ENCODE data around the gene VWA3B.

Gene VWA3B

DNA sequence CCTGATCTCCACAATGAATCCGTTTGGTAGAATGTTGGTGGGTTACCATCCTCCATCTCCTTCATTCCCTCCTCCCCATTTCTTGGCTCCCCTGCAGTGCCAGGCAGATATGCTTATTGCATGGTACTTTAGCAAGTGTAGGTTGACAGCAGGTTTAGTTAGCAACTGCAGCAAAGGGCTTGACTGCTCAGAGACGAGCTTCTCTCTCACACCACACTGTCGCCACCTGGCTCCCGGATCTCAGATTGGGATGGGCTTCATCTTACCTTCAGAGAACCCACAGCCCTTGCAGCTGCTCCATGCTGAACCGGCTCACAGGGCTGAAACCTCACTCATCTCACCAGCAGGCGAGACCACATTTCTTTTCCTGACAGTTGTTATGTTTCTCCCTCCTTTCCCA, 88.8 kb downstream of the VWA3B start:
- DNase-seq, result no peak

DNA sequence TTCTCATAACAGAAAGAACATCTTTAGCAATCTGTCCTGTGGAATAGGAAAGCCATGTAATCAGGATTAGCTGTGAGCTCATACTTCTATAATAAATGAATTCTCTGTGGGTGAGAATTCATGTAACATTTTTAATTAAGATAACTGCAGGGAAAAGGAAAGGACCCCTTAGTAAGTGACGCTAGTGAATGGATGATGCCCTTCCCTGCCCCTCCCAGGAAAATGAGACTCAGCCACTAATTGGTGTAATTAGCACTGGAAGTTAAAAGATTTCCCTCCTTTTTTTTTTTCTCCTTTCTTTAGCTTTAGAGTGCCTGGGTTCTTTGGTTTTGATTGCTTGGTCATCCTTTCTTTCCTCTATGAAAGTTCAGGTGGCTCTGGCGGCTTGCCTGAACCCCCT, 90.3 kb downstream of the VWA3B start:
- DNase-seq, result no peak

DNA sequence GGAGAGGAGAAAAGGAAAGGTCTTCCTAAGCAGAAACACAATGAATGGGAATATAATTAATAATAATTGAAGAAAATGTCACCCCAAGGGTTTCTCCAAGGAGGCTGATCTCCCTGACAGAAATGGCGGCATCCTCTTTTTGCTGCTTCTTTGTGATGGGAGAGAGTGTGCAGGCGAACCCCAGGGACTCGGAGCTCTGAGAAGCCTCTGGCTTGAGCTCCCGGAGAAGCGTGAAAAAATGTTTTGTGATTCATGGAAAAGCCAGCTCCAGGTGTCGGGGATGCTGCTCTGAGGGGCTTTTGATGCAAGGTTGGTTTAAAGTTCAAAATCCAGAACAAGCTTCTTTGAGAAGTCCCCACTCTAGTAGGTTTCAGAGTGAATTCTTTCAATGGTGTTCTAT, 91.0 kb downstream of the VWA3B start:
- no peak for DNase-seq

DNA sequence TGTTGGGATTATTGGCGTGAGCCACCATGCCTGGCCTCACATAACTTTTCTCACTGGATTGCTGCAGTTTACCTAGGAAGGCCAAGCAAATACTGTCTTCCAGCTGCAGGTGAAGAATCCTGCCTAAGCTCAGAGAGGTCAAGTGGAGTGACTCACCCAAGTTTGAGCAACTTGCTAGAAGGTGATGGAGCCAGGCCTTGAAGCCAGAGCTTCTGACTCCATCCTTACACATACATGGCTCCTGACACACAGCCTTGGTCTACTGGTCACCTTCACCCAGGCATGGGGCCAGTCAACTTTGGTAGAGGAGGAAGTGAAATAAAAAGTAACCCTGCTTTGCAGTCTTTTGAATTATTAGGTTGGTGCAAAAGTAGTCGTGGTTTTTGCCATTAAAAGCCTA, 93.5 kb downstream of the VWA3B start:
- no peak for DNase-seq

DNA sequence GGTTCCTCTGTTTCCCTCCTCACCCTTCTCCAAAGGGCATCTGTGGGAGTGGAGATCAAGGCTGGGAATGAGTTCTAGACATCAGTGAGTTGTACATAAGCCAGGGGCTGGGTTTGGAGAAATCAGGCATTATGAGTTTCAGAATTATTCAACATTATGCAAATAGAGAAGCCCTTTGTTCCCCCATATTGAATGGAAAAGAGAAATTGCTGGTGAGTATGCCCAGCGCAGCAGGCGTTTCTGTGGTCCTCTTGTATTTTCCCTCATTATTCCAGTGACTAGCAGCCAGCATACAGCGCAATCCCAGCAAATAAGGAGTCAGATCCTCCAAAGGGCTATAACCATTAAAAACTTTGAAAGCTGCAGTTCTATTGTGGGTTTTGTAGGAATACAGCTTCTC, 94.4 kb downstream of the VWA3B start:
- DNase-seq, result no peak

DNA sequence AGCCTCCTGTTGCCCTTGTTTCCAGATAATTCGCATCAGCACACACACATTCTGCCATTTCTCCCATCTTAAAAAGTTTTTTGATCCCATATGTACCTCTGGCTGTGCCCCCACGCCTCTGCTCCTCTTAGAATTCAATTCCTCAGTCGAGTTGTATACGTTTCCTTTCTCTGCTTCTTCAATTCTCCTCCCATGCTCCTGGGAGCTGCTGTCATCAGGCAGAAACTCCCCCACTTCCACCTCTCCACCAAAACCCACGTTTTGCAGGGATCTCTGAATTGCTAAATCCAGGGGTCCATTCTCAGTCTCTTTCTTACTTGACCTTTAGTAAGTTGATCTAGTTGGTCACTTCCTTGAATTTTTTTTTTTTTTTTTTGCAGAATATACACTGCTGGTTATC, 98.8 kb downstream of the VWA3B start:
- no peak for DNase-seq

DNA sequence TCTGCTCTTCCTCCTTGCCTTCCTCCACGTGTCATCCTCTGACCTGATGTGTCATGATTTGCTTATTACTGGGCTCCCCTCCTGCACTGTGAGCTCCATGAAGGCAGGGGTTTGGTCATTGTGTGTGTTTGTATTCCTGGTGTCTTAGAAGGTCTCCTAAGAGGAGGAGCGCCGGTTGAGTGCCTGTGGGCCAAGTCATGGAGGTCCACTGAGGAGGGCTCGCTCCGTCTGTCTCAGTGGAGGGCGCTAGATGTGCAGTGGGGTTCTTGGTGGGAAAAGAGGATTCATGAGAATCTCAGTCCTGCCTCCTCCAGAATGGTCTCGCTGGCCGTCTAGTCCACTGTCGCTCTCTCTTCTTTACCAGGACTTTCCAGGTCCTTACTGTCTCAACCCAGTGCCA, 100.2 kb downstream of the VWA3B start:
- no peak for DNase-seq

DNA sequence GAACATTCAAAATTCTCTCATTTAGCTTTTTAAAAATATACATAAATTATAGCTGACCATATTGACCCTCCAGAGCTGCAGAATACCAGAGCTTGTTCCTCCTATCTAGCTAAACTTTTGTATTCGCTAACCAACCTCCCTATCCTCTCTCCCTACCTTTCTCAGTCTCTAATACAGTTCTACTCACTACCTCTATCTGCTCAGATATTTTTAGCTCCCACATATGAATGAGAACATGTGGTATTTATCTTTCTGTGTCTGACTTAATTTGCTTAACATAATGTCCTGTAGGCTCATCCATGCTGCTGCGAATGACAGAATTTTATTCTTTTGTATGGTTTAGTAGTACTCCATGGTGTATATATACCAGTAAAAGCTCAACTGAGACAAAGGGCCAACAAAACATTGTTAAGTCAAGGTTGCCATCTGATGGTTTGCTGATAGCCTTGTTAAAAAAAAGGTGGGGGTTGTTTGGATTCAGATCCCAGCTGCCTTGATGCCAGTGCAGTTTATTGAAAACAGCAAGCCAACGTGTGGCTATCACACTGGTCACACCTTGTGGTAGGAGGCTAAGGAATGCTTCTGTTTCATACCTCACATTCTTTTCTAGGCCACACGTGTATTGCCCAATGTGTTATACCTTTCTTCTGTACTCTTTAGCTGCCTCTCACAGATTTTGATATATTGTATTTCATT, 101.5 kb downstream of the VWA3B start:
- DNase-seq, result no peak

DNA sequence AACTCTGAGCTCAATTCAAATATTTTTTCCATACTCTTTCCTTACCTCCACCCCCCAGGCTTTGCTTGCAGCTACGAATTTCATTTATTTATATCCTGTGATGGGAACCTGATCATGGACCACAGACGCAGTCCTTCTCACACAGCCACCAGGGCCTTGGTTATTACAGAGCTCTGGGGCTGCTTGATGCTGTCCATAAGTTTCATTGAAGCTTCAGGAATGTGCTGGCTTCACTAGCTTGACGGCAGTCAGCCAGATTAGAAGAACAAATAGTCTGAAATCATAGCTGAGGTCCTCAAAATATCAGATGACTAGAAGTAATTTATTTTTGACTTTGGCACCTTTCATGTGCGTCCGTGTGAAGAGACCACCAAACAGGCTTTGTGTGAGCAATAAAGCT, 104.9 kb downstream of the VWA3B start:
- no peak for DNase-seq

DNA sequence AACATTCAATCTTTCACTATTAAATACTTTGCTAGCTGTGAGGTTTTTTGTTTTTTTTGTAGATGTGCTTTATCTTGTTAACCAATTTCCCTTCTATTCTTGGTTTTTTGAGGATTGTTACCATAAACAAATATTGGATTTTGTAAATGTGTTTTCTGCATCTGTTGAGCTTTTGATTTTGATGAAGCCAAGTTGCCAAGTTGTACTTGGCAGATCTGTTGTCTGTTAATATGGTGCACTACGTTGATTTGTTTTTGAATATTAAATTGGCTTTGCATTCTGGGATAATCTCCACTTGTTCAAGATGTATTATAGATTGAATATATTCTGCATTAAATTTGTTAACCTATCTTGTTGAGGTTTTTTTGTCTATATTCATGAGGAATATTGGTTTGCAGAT, 114.6 kb downstream of the VWA3B start:
- DNase-seq, result no peak

DNA sequence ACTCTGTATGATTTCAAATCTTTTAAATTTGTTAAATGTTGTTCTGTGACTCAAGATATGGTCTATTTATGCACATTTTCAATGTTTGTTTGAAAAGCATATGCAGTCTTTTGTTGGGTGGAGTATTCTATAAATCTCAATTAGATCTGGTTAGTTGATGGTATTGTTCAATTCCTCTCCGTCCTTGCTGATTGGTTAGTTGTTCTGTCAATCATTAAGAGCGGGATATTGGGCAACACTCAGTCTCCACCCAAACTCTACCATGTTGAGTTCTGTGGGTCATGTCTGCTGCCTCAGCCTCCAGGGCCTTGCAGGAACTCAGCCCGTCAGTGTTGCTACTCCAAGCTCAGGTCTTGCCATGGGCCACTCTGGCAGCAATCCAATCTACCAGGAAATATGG, 118.9 kb downstream of the VWA3B start:
- DNase-seq, result no peak

DNA sequence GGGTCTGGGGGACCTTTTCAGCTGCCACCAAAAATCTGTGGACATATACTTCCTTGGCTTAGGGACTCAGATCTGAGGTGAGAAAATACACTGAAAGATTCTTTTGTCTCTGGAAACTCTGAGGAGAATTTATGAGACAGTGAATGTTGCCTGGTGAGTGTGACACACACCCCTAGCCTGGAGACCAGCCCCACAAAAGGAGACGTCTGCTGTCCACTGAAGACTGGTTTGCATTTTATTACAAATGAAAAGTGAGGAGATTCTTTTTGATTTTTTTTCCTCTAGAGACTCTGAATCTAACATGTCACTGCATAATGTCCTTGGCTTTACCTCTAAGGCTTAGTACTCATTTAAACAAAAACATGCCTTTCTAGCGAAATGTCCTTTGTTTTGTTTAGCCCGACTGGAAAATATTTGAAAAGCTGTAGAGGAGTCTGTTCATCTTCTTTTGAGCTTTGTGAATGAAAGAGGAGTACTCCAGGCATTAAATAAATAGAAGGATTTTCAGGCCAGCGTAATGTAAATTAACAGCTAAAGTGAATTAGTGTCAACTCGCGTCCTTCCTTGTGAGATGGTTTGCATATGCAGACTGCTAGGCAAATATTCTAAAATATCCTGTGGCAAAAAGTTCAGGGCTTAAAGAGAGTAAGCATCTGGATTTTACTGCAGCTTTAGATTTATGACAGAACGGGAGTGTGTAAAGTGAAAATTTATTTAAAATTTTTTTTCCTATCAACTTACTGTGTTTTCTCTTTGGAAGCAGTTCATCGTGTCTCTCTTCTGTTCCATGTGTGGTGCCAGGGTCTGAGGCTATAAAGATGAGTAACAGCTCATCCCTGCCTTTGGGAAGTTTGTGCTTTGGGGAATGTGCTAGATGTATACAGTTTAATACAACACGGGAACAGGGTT, 125.4 kb downstream of the VWA3B start:
- no peak for DNase-seq

DNA sequence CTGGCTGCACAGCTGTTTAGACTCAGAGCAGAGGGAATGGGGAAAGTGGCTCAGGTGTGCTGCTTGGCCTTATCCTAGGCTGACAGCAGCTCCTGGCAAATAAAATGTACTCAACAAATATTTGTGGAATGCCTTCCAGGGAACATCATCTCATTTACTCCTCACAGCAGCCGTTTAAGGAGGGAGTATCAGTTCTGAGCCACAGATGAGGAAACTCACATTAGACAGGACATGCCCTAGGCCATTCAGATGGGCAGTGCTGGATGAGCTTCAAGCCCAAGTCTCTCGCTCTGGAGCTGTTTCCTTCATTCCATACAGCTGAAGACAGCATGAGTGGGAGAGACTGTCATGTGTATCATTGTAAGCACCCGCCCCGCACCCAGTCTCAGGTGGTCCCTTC, 129.6 kb downstream of the VWA3B start:
- DNase-seq, result no peak

DNA sequence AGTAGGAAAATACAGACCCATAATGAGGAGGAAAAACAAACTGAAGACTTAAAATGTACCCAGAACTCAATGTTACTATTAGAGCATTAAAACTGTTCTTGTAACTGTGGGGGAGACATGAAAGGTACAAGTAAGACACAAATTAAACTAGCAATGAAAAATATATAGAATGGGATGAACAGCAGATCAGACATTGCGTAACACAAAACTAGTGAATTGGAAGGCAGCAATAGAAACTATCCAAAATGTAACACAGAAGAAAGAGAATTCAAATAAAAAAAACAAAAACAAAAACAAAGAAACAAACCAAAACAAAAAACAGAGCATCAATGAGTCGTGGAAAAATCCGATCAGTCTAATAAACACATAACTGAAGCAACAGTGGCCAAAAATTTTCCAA, 132.2 kb downstream of the VWA3B start:
- no peak for DNase-seq

DNA sequence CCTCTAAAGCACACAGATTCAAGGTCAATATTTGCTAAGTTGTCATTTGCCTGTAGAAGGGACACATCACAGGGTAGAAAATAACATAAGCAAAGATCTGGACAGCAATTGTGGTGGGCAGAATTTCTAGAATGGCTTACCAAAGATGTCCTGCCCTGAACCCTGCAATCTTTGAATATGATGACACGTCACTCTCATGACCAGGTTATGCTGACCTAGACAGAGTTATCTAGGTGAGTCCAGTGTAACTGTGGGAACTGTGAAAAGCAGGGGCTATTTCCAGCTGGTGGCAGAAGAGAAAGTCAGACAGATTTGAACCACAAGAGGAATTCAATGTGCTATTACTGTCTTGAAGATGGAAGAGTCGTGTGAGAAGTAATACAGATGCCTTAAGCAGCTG, 147.0 kb downstream of the VWA3B start:
- DNase-seq, result no peak

DNA sequence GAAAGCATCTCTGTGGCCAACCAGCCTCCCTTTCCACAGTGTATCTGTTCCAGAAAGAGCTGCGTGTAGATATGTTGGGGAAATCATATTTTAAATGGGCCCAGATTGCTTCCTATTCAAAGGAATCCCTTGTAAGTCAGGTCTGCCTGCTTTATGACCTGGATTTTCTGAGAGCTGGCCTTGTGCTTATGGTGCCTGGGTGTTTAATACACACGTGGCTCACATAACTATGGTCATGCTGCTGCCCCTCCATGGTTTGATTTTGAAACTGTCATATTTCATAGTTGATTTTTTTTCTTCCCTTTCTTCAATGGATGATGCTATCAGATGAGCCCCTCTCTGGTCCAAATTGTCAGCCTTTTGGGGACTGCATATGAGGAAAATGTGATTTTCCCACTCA, 147.8 kb downstream of the VWA3B start:
- DNase-seq, result no peak

DNA sequence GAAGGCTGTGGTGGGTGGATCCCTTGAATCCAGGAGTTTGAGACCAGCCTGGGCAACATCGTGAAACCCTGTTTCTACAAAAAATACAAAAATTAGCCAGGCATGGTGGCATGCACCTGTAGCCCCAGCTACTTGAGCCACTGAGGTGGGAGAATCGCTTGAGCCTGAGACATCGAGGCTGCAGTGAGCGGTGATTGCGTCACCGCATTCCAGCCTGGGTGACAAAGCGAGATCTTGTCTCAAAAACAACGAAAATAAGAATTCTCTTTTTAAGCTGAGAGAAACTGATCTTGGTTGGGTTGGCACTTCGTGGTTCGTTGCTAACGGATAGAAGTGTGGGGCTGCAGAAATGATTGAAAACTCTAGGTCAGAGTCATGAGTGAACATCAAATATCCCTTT, 150.0 kb downstream of the VWA3B start:
- no peak for DNase-seq

DNA sequence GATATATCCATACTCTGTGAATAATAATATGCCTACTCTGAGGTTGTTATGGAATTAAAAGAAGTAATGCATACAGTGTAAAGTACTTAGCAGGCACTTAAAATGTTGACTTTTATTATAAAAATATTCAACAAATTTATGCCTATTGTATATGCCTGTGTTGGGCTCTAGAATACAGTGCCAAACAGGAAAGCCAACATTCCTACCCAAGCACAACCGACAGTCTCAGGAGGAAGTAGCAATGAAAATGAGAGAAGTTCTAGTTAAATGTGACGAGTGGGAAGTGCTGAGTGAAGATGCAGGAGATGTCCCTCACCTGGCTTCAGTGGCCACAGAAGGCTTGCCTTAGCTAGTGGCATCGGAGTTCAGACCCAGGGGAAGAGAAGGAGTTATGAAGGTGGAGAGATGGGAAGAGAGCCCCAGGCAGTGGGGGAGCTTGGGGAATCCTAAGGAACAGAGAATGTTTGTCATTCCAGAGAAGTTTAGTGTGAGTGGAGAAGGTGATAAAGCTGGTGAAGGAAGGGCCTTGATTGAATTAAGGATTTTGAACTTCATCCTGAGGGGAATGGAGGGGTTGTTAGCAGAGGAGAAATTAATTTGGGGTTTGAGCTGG, 153.9 kb downstream of the VWA3B start:
- no peak for DNase-seq

DNA sequence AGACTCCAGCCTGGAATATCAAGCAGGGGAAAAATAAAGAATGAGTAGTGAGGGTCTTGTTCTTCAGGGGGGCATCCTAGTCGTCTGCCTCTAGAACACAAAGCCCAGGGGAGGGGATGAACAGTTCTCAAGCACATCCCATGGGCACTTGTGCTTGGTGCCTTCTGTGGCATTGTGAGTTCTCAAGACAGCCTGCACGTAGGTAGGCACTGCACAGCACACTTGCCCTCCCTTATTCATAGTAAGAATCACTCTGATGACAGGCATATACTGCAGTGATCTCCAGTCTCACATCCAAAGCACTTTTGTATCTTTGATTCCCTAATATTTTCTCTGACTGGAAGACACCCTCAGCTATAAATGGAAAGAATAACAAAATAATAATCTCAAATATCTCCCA, 154.6 kb downstream of the VWA3B start:
- DNase-seq, result no peak

DNA sequence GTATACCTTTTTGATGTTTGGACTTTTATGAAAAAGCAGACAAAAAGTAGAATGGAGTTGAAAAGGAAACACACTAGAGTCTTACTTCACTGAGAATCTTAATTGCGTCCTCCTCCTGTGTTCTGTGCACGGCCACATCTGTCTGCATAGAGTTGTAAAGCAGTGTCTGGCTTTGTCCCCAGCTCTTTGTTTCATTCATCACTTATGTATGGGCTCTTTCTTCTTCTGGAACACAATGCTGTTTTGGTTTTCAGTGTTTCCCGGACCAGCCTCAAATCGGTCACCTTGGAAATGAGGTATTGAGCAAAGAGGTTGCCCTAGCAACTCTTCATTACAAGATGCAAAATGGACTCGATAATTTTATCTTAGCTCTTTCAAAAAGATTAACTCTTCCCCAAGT, 155.0 kb downstream of the VWA3B start:
- no peak for DNase-seq

DNA sequence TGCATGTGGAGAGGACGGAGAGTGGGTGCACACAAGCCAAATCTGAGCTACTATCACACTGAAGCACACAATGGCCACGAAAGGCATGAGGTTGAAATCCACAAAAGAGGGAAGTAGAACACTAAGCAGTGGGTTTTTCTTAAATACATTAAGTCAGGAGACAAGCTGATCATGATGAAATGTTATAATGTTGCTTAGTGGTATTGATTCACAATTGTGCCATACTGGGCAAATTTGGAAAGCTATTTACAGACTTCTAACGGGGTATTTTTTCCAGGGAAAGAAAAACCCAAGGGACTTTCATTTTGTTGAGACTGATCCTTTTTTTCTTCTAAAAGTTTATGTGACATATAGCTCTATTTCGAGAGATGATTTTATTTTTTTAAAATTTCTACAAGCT, 158.5 kb downstream of the VWA3B start:
- DNase-seq, result no peak

DNA sequence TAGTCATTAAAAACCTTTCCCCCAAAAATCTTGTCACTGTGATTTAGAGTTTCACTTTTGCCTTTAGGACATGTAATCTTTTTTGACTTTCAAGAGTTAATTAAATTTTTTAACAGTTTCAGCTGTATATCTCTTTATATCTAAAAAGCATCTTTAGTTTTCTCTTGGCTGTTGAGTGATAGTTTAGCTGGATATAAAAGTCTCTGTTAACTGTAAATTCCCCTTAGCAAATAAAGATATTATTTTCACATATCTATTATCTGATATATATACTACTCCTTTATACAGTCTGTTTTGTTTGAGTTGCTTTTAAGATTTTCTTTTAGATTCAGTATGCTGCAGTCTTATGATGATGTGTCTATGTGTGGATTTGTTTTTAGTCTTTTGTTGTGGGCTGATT, 160.4 kb downstream of the VWA3B start:
- DNase-seq, result no peak

DNA sequence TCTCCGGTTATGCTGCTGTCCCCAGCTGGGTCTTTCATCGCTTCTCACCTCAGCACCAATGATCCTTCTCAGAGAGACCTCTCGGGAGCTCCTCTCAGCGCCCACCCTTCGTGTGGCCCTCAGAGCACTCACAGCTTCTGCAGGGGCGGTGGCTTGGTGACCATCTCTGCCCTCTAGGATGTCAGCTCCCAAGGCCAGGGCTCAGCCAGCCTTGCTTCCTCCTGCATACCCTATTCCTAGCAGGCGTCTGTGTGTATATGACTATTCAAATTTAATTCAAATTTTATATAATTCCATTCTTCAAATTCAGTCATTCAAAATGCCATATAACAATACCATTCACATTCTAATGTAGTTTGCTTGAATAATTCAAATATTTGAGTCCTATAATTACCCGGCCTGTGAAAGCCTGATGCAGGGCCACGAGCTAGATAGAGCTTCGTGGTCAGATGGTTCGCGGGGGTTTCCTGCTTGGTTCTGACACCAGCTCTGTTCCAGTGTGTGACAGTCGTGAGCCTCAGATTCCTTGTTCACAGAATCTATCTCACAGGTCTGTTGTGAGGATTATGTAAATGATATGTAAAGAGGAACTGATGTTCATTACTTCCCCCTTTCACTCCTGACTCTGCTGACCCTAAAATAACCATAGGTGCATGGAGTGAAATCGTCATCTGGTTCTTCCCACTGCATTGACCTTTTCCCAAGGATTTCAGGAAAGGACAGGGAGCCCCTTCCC, 165.2 kb downstream of the VWA3B start:
- no peak for DNase-seq

Data from SHP77 treated with DMSO at 0.1 percent for 48 hours (cell line).